Endothelial cell of umbilical vein (primary cell): ENCODE measurements around the gene ALDOA.
A peak's percentile ranks its signal among the peaks of the same experiment; 100 is the strongest.

ENCODE experiments used
- CTCF ChIP-seq, 2 donors: IDR thresholded peaks; 1 replicate in 1 of 2; 2 replicates in 1 of 2; pipeline ENCODE4 v1.5.1; 2011; ENCODE audit warnings: low read length in 2 of 2, mild to moderate bottlenecking in 2 of 2, moderate library complexity in 2 of 2, control low read depth in 1 of 2, inconsistent platforms in 1 of 2, low read depth in 1 of 2; ENCODE audit not compliant: insufficient read depth in 1 of 2; ENCODE audit errors: extremely low read depth in 1 of 2
- EZH2 ChIP-seq: IDR thresholded peaks from 2 replicates; pipeline ENCODE4 v1.6.1; 2012; ENCODE audit warnings: borderline replicate concordance, low read depth, mild to moderate bottlenecking, moderate library complexity, low read length, inconsistent platforms; ENCODE audit not compliant: severe bottlenecking
- GATA2 ChIP-seq: IDR thresholded peaks from 2 replicates; pipeline ENCODE4 v1.7.0; 2011; ENCODE audit warnings: low read depth, mild to moderate bottlenecking, moderate library complexity, mixed read lengths, low read length; ENCODE audit not compliant: insufficient read length, insufficient read depth
- JUN ChIP-seq: IDR thresholded peaks from 2 replicates; pipeline ENCODE4 v1.6.1; 2011; ENCODE audit warnings: borderline replicate concordance, low read depth; ENCODE audit not compliant: insufficient read length, insufficient read depth
- MAX ChIP-seq: IDR thresholded peaks from 2 replicates; pipeline ENCODE4 v1.6.1; 2011; ENCODE audit not compliant: insufficient read depth, insufficient read length
- MYC ChIP-seq: IDR thresholded peaks from one replicate; pipeline ENCODE4 v1.6.1; 2011; ENCODE audit warnings: mild to moderate bottlenecking, low read depth, low read length
- POLR2A ChIP-seq: IDR thresholded peaks from 2 replicates; pipeline ENCODE4 v1.6.1; 2012; ENCODE audit warnings: low read depth, mild to moderate bottlenecking, control low read depth, low read length
- POLR2AphosphoS5 ChIP-seq: IDR thresholded peaks from 2 replicates; pipeline ENCODE4 v1.6.1; 2012; ENCODE audit warnings: low read depth, mild to moderate bottlenecking, control low read depth, low read length, moderate library complexity; ENCODE audit not compliant: insufficient read depth

GRCh38 chr16:30051518-30051917 is 14.0 kb upstream of the ALDOA start:
- TF ChIP-seq EZH2 (no peak), CTCF (IDR thresholded peaks at IDR 0.05; ENCODE audit: extremely low read depth in 1 of 2, insufficient read depth in 1 of 2, low read depth in 1 of 2, low read length in 2 of 2) (no peak), POLR2A (peak; percentile 25), MAX (no peak), GATA2 (no peak), POLR2AphosphoS5 (peak; percentile 24), MYC (no peak), JUN (peak; percentile 46)
